HCT116 (cell line): ENCODE results near the gene HOXB3. TPM values are rescaled to one million over a fixed set of nuclear protein-coding genes. Genes with fewer than 3 reads are reported as not detected.

Source experiments
- ATAC-seq: fragments of 200-7000 bp; cut with Tn5 transposase; 2 replicates; pipeline ENCODE4 v1.9.1; 2020; ENCODE audit warnings: mild to moderate bottlenecking, moderate library complexity
- BruUV-seq: library from RNA; stranded (reverse); fragments of 400-500 nt; replicated peaks from 2 replicates; lab custom pipeline; 2021; lab: Mats Ljungman, UMichigan
- CTCF ChIA-PET: fragments of 300-600 bp; sonication (Branson Sonifier 250); formaldehyde crosslinking; loops from one replicate; lab custom pipeline; 2021; ENCODE audit warnings: antibody characterized with exemption; lab: Charles Lee
- POLR2A ChIA-PET: fragments of 300-600, 350-600 bp; sonication (Branson Sonifier 250); formaldehyde crosslinking; loops from one replicate; lab custom pipeline; 2021; ENCODE audit warnings: antibody characterized with exemption; lab: Charles Lee
- RAD21 ChIA-PET, 2 experiments: fragments of 300-600 bp; sonication (Branson Sonifier 250); formaldehyde crosslinking; loops; one replicate each; lab custom pipeline; 2023; ENCODE audit warnings: low total read pairs in 2 of 2; ENCODE audit not compliant: uncharacterized antibody in 2 of 2, unreplicated experiment in 2 of 2, low non-redundant PET in 1 of 2; lab: Charles Lee
- DNase-seq: peaks from one replicate; pipeline ENCODE4 v3.0.0-alpha.2; 2010; ENCODE audit warnings: low read depth, low spot score
- H2AFZ ChIP-seq: fragments of 200-600 bp; shearing (Covaris generic), sonication (generic); 2 replicates; pipeline ENCODE4 v1.6.1; 2017; ENCODE audit warnings: low read depth, mixed run types, mixed read lengths, antibody characterized with exemption, low read length; ENCODE audit not compliant: poor library complexity, severe bottlenecking
- H3K27ac ChIP-seq: 2 replicates; pipeline ENCODE4 v1.5.1; 2012; ENCODE audit warnings: low read depth, low read length
- H3K27me3 ChIP-seq: fragments of 200-600 bp; sonication (generic); 2 replicates; pipeline ENCODE4 v1.6.1; 2016; ENCODE audit warnings: mixed run types, low read length, mixed read lengths; ENCODE audit not compliant: insufficient read depth
- H3K36me3 ChIP-seq, 2 experiments: fragments of 200-500 bp in 1 of 2; fragments of 200-600 bp in 1 of 2; sonication (Bioruptor generic) in 1 of 2; sonication (generic) in 1 of 2; 2 replicates each; pipeline versions ENCODE4 v1.5.1 to v1.6.1; 2014 to 2016; ENCODE audit warnings: low read length in 2 of 2, inconsistent platforms in 1 of 2, mixed read lengths in 1 of 2, mixed run types in 1 of 2; ENCODE audit not compliant: insufficient read depth in 2 of 2, control insufficient read depth in 1 of 2
- H3K4me1 ChIP-seq, 2 experiments: fragments of 200-600 bp in 1 of 2; sonication (generic) in 1 of 2; 2 replicates each; pipeline versions ENCODE4 v1.5.1 to v1.6.1; 2012 to 2017; ENCODE audit warnings: low read length in 2 of 2, inconsistent platforms in 1 of 2, mild to moderate bottlenecking in 1 of 2, mixed read lengths in 1 of 2, mixed run types in 1 of 2, moderate library complexity in 1 of 2; ENCODE audit not compliant: insufficient read depth in 2 of 2, control insufficient read depth in 1 of 2
- H3K4me2 ChIP-seq: fragments of 200-600 bp; sonication (generic); 2 replicates; pipeline ENCODE4 v1.6.1; 2017; ENCODE audit warnings: mixed run types, low read length, mixed read lengths
- H3K4me3 ChIP-seq, 2 experiments: fragments of 200-600 bp in 1 of 2; sonication (generic) in 1 of 2; replicated peaks in 1 of 2; 2 replicates each; pipeline ENCODE4 v1.5.1; 2011 to 2016; ENCODE audit warnings: low read length in 2 of 2, control low read depth in 1 of 2, low read depth in 1 of 2, mild to moderate bottlenecking in 1 of 2, mixed read lengths in 1 of 2, mixed run types in 1 of 2
- H3K79me2 ChIP-seq: fragments of 200-600 bp; sonication (generic); 2 replicates; pipeline ENCODE4 v1.6.1; 2017; ENCODE audit warnings: mild to moderate bottlenecking, mixed run types, low read length, moderate library complexity, mixed read lengths; ENCODE audit not compliant: insufficient read depth
- H3K9ac ChIP-seq: fragments of 200-600 bp; sonication (generic); 2 replicates; pipeline ENCODE4 v1.6.1; 2016; ENCODE audit warnings: low read length, mixed read lengths
- H3K9me2 ChIP-seq: fragments of 200-600 bp; sonication (generic), shearing (Covaris generic); 2 replicates; pipeline ENCODE4 v1.6.1; 2017; ENCODE audit warnings: mixed run types, mild to moderate bottlenecking, moderate library complexity; ENCODE audit not compliant: insufficient read depth
- H3K9me3 ChIP-seq, 2 experiments: fragments of 200-500 bp in 1 of 2; fragments of 200-600 bp in 1 of 2; sonication (Bioruptor generic) in 1 of 2; sonication (generic) in 1 of 2; 2 replicates each; pipeline ENCODE4 v1.6.1; 2014 to 2017; ENCODE audit warnings: low read length in 2 of 2, mixed read lengths in 2 of 2, inconsistent platforms in 1 of 2, low read depth in 1 of 2, mild to moderate bottlenecking in 1 of 2, mixed run types in 1 of 2, moderate library complexity in 1 of 2; ENCODE audit not compliant: control insufficient read depth in 1 of 2, insufficient read depth in 1 of 2
- H4K20me1 ChIP-seq: fragments of 200-600 bp; sonication (generic), shearing (Covaris generic); 2 replicates; pipeline ENCODE4 v1.6.1; 2017; ENCODE audit warnings: mixed run types, mild to moderate bottlenecking, moderate library complexity; ENCODE audit not compliant: insufficient read depth
- CTCF ChIP-seq, 3 experiments: fragments of 200-600 bp in 1 of 3; sonication (generic) in 1 of 3; IDR thresholded peaks in 2 of 3; conservative IDR thresholded peaks in 1 of 3; 2 replicates each; pipeline ENCODE4 v1.5.1; 2012 to 2017; ENCODE audit warnings: low read depth in 2 of 3, low read length in 2 of 3, antibody characterized with exemption in 1 of 3, borderline replicate concordance in 1 of 3, control low read depth in 1 of 3, mild to moderate bottlenecking in 1 of 3, mixed read lengths in 1 of 3, mixed run types in 1 of 3, moderate library complexity in 1 of 3; ENCODE audit not compliant: insufficient read depth in 1 of 3
- ELF1 ChIP-seq: IDR thresholded peaks from 2 replicates; pipeline ENCODE4 v1.6.1; 2012; ENCODE audit warnings: low read depth, borderline replicate concordance
- POLR2A ChIP-seq: IDR thresholded peaks from 2 replicates; pipeline ENCODE4 v1.7.0; 2011; ENCODE audit warnings: borderline replicate concordance; ENCODE audit not compliant: insufficient read depth, insufficient read length; ENCODE audit errors: extremely low read depth
- POLR2AphosphoS5 ChIP-seq: IDR thresholded peaks from 2 replicates; pipeline ENCODE4 v1.6.1; 2011; ENCODE audit warnings: mild to moderate bottlenecking, low read depth, low read length, moderate library complexity
- TCF7L2 ChIP-seq: IDR thresholded peaks from 2 replicates; pipeline ENCODE4 v1.7.0; 2011; ENCODE audit warnings: borderline replicate concordance, inconsistent platforms; ENCODE audit not compliant: insufficient read depth, insufficient read length; ENCODE audit errors: extremely low read depth
- YY1 ChIP-seq: IDR thresholded peaks from 2 replicates; pipeline ENCODE4 v1.6.1; 2011; ENCODE audit warnings: low read length, low read depth, moderate library complexity, mild to moderate bottlenecking; ENCODE audit not compliant: insufficient replicate concordance; ENCODE audit errors: extremely low read depth
- ZFX ChIP-seq: fragments of 450-650 bp; IDR thresholded peaks from 2 replicates; pipeline ENCODE4 v1.6.1; 2017
- intact Hi-C: fragments of 100-400 bp; cut with micrococcal nuclease; formaldehyde crosslinking; loops from 2 replicates; pipeline ENCODE4 v1.10.0; 2022
- total RNA-seq: library from RNA; stranded (reverse); gene quantifications from one replicate; pipeline ENCODE4 v1.2.1, GENCODE V29; 2021; ENCODE audit not compliant: unreplicated experiment

HOXB3 gene
- total RNA-seq, 1 experiment from 2014 or later = 19.8 TPM

- Histone ChIP-seq H3K9me3 (no peaks in the 10 kb centered on the region), H3K4me1 (peaks cover 19 to 53% of the 10 kb centered on the region in 2 experiments; a peak in 3 of 4 replicates), H3K27me3 (no peaks in the 10 kb centered on the region), H3K4me3 (peak overlapping the region; percentile 80 to 90), H3K27ac (peak overlapping the region; percentile 98), H2AFZ (no peak overlapping the region), H4K20me1 (no peaks in the 10 kb centered on the region), H3K9ac (peak overlapping the region; percentile 97), H3K9me2 (no peaks in the 10 kb centered on the region), H3K79me2 (peaks cover 76% of the 10 kb centered on the region), H3K4me2 (peak overlapping the region; percentile 95), H3K36me3 (no peaks in the 10 kb centered on the region)
- peak; percentile 52 for ATAC-seq
- CTCF ChIA-PET = interaction anchor here (1.2 kb wide), 1 partner anchor 350 kb away, joined by 6 read pairs; no protein-coding TSS in a partner anchor
- intact Hi-C loops = loop anchor here (2.0 to 10.0 kb wide), 2 partner anchors 127 to 351 kb away; no protein-coding TSS in a partner anchor
- peak; percentile 48; the same call in 1 of the 2 replicates for TF ChIP-seq ZFX
- peak; percentile 38 for TF ChIP-seq POLR2A
- TF ChIP-seq POLR2AphosphoS5 = peak; percentile 90
- TF ChIP-seq TCF7L2 = no peak
- TF ChIP-seq ELF1 = no peak
- no peak for TF ChIP-seq CTCF (IDR thresholded peaks at IDR 0.05 in 2 of 3, conservative IDR thresholded peaks at IDR 0.05 in 1 of 3; ENCODE audit: borderline replicate concordance in 1 of 3, insufficient read depth in 1 of 3, low read depth in 2 of 3, low read length in 2 of 3)
- peak; percentile 3 for TF ChIP-seq YY1
- no peak for DNase-seq
- RAD21 ChIA-PET = no interaction called here
- POLR2A ChIA-PET = interaction anchor here (0.7 kb wide), 1 partner anchor 353 kb away, joined by 3 read pairs; no protein-coding TSS in a partner anchor
- TSS peak; percentile 27 for BruUV-seq
These were observed 21.8 kb upstream of the HOXB3 start for GRCh38 chr17:48611681-48612455.
